Activated CD8-positive, alpha-beta T cell treated with anti-CD3 and anti-CD28 coated beads for 36 hours (primary cell): ENCODE data around the gene SPATA6. TPM values are rescaled to one million over a fixed set of nuclear protein-coding genes. Genes with fewer than 3 reads are reported as not detected.

ENCODE experiments used
- ATAC-seq: fragments of 200-7000 bp; cut with Tn5 transposase; one replicate; pipeline ENCODE4 v1.10.0; 2021; ENCODE audit warnings: mild to moderate bottlenecking, moderate library complexity
- CTCF ChIA-PET: fragments of 350-600 bp; sonication (Branson Sonifier 250); formaldehyde crosslinking; loops from one replicate; lab custom pipeline; 2021; ENCODE audit warnings: antibody characterized with exemption; lab: Charles Lee
- POLR2A ChIA-PET: fragments of 350-600 bp; sonication (Branson Sonifier 250); formaldehyde crosslinking; loops from one replicate; lab custom pipeline; 2021; ENCODE audit warnings: antibody characterized with exemption; lab: Charles Lee
- DNase-seq: peaks from one replicate; pipeline ENCODE4 v3.0.0-alpha.2; 2020
- H3K27ac Mint-ChIP-seq: one replicate; pipeline ENCODE4 v1.8.0; 2021; ENCODE audit warnings: mild to moderate bottlenecking, mixed read lengths
- H3K27me3 Mint-ChIP-seq: one replicate; pipeline ENCODE4 v1.8.0; 2021; ENCODE audit warnings: mixed read lengths
- H3K36me3 Mint-ChIP-seq: one replicate; pipeline ENCODE4 v1.8.0; 2021; ENCODE audit warnings: low read depth, mixed read lengths
- H3K4me1 Mint-ChIP-seq: one replicate; pipeline ENCODE4 v1.8.0; 2021; ENCODE audit warnings: low read depth, mixed read lengths
- H3K4me3 Mint-ChIP-seq: one replicate; pipeline ENCODE4 v1.8.0; 2021; ENCODE audit warnings: mild to moderate bottlenecking, moderate library complexity, mixed read lengths
- H3K9me3 Mint-ChIP-seq: one replicate; pipeline ENCODE4 v1.8.0; 2021; ENCODE audit warnings: mixed read lengths
- CTCF ChIP-seq: fragments of 200-600 bp; IDR thresholded peaks from one replicate; pipeline ENCODE4 v1.8.0; 2022; ENCODE audit warnings: antibody characterized with exemption, mild to moderate bottlenecking
- intact Hi-C: fragments of 100-400 bp; cut with micrococcal nuclease; formaldehyde crosslinking; loops from one replicate; pipeline ENCODE4 v1.10.0; 2022
- total RNA-seq, 2 experiments: library from RNA; stranded (reverse); gene quantifications; one replicate each; pipeline ENCODE4 v1.2.3, GENCODE V29; 2021

The SPATA6 gene
- total RNA-seq, 2 experiments from 2014 or later, result 1.4 to 1.7 TPM

- POLR2A ChIA-PET, result no interaction called here
- Mint-ChIP-seq H3K36me3 (no peaks in the 10 kb centered on the region), H3K9me3 (no peaks in the 10 kb centered on the region), H3K27ac (no peak overlapping the region), H3K27me3 (peaks cover 10% of the 10 kb centered on the region), H3K4me1 (no peaks in the 10 kb centered on the region), H3K4me3 (no peak overlapping the region)
- ATAC-seq, result no peak
- intact Hi-C loops, result no loop called here
- CTCF ChIA-PET, result interaction anchor here (1.2 to 1.4 kb wide), 2 partner anchors 15 to 49 kb away, joined by 3 read pairs; no protein-coding TSS in a partner anchor
- no peak for TF ChIP-seq CTCF
- no peak for DNase-seq
Measured at GRCh38 chr1:48251821-48252220, 220.2 kb downstream of the SPATA6 start.

- DNase-seq (no peak), ATAC-seq (no peak)
- ChIA-PET POLR2A (no interaction called here), CTCF (interaction anchor here (1.4 kb wide), 1 partner anchor 49 kb away, joined by 3 read pairs; no protein-coding TSS in a partner anchor)
- no peak for TF ChIP-seq CTCF
- intact Hi-C loops, result no loop called here
- peaks cover 10% of the 10 kb centered on the region for H3K27me3 Mint-ChIP-seq
- no peaks in the 10 kb centered on the region for H3K4me1 Mint-ChIP-seq
- no peak overlapping the region for H3K27ac Mint-ChIP-seq
- H3K36me3 Mint-ChIP-seq, result no peaks in the 10 kb centered on the region
- H3K4me3 Mint-ChIP-seq, result no peak overlapping the region
- H3K9me3 Mint-ChIP-seq, result no peaks in the 10 kb centered on the region
Measured at GRCh38 chr1:48251323-48251722, 220.7 kb downstream of the SPATA6 start.

- H3K4me1 Mint-ChIP-seq, result no peaks in the 10 kb centered on the region
- H3K9me3 Mint-ChIP-seq, result no peaks in the 10 kb centered on the region
- ChIA-PET CTCF (no interaction called here), POLR2A (no interaction called here)
- H3K27ac Mint-ChIP-seq, result no peak overlapping the region
- peaks cover 9% of the 10 kb centered on the region for H3K27me3 Mint-ChIP-seq
- ATAC-seq (no peak), DNase-seq (no peak)
- H3K4me3 Mint-ChIP-seq, result no peak overlapping the region
- intact Hi-C loops, result no loop called here
- no peak for TF ChIP-seq CTCF
- H3K36me3 Mint-ChIP-seq, result no peaks in the 10 kb centered on the region
Measured at GRCh38 chr1:48250572-48250971, 221.4 kb downstream of the SPATA6 start.

- CTCF ChIA-PET, result no interaction called here
- POLR2A ChIA-PET, result no interaction called here
- ATAC-seq (no peak), DNase-seq (no peak)
- H3K27ac Mint-ChIP-seq, result no peak overlapping the region
- intact Hi-C loops, result no loop called here
- no peaks in the 10 kb centered on the region for H3K4me1 Mint-ChIP-seq
- H3K36me3 Mint-ChIP-seq, result no peaks in the 10 kb centered on the region
- peaks cover 5% of the 10 kb centered on the region for H3K27me3 Mint-ChIP-seq
- no peak for TF ChIP-seq CTCF
- no peaks in the 10 kb centered on the region for H3K9me3 Mint-ChIP-seq
- no peak overlapping the region for H3K4me3 Mint-ChIP-seq
Measured at GRCh38 chr1:48249868-48250267, 222.1 kb downstream of the SPATA6 start.

- Mint-ChIP-seq H3K36me3 (no peaks in the 10 kb centered on the region), H3K27ac (no peak overlapping the region), H3K27me3 (peaks cover 3% of the 10 kb centered on the region), H3K4me3 (no peak overlapping the region), H3K4me1 (no peaks in the 10 kb centered on the region), H3K9me3 (no peaks in the 10 kb centered on the region)
- ATAC-seq (no peak), DNase-seq (no peak)
- POLR2A ChIA-PET, result interaction anchor here (0.7 kb wide), 1 partner anchor 143 kb away, joined by 3 read pairs; no protein-coding TSS in a partner anchor
- CTCF ChIA-PET, result no interaction called here
- TF ChIP-seq CTCF, result no peak
- intact Hi-C loops, result no loop called here
Measured at GRCh38 chr1:48248356-48248755, 223.6 kb downstream of the SPATA6 start.
